ENCODE results near the gene SPRR2E.
"Not testable (repeated sequence)": the region's sequence is repeated elsewhere in the genome, so short reads cannot be mapped to it uniquely, and the experiment has no call there.

Gene SPRR2E

DNA sequence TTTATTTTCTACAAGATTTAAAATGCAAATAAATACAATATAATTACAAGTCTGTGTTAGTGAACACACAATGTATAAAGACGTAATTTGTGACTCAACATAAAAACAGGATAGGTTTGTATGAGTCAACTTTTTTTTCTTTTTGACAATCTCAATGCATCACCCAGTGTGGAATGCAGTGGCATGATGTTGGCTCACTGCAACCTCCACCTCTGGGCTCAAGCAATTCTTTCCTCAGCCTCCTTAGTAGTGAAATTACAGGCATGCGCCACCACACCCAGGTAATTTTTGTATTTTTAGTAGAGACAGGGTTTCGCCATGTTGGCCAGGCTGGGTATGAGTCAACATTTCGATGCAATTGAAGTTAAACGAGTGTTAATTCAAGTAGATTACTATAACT is 5.9 kb upstream of the SPRR2E start:
- Mint-ChIP-seq H3K36me3 (no peaks in the 10 kb centered on the region), H3K27me3 (peaks cover 6% of the 10 kb centered on the region), H3K9me3 (peaks cover 5% of the 10 kb centered on the region), H3K4me3 (no peak overlapping the region), H3K27ac (no peak overlapping the region), H3K4me1 (no peaks in the 10 kb centered on the region)
- DNase-seq (ENCODE audit: low spot score in 2 of 2) (no peak), ATAC-seq (ENCODE audit: low read depth) (no peak)

DNA sequence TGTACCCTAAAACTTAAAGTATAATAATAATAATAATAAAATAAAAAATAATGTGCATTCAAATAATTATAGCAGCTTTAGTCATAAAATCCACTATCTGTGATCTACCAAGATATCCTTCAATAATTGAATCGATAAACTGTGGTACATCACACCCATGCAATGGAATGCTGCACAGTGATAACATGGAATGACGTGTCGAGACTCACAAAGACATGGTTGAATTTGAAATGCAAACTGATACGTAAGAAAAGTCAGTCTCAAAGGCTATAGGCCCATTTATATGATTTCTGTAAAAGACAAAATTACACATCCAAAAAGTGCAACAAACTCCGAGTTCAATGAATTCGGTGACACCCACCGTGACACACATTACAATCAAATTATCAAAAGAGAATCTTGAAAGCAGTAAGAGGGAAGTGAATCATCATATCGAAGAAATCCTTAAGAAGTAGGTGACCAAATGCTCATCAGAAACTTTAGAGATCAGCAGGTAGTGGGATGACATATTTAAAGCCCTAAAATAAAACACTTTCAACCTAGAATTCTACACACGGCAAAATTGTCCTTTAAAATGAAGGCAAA is 5.2 kb upstream of the SPRR2E start:
- peaks cover 5% of the 10 kb centered on the region for H3K9me3 Mint-ChIP-seq
- no peaks in the 10 kb centered on the region for H3K4me1 Mint-ChIP-seq
- ATAC-seq (ENCODE audit: low read depth) (no peak), DNase-seq (ENCODE audit: low spot score in 2 of 2) (no peak)
- no peak overlapping the region for H3K27ac Mint-ChIP-seq
- peaks cover 6% of the 10 kb centered on the region for H3K27me3 Mint-ChIP-seq
- no peaks in the 10 kb centered on the region for H3K36me3 Mint-ChIP-seq
- H3K4me3 Mint-ChIP-seq: no peak overlapping the region

DNA sequence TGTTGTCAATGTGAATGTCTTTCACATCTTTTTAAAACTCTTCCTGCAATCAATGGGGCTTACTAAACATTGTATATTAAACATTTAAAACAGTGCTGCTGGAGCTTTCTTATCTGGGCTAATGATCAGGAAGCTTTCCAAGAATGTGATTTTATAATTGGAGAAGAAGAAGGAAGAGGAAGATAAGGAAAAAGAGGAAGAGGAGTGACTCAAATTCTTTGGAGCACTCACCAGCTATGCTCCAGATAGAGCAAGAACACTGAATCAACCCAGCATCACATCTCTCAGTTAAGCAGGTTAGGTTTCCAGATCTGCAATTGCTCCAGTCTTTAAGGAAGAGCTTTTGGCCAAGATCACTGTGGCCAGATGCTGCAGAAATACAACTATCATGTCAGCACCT is 1.4 kb upstream of the SPRR2E start:
- no peak for ATAC-seq (ENCODE audit: low read depth)
- H3K9me3 Mint-ChIP-seq: no peaks in the 10 kb centered on the region
- H3K27ac Mint-ChIP-seq: no peak overlapping the region
- H3K4me3 Mint-ChIP-seq: no peak overlapping the region
- peaks cover 3% of the 10 kb centered on the region for H3K27me3 Mint-ChIP-seq
- H3K4me1 Mint-ChIP-seq: no peaks in the 10 kb centered on the region
- no peaks in the 10 kb centered on the region for H3K36me3 Mint-ChIP-seq
- no peak for DNase-seq (ENCODE audit: low spot score in 2 of 2)

DNA sequence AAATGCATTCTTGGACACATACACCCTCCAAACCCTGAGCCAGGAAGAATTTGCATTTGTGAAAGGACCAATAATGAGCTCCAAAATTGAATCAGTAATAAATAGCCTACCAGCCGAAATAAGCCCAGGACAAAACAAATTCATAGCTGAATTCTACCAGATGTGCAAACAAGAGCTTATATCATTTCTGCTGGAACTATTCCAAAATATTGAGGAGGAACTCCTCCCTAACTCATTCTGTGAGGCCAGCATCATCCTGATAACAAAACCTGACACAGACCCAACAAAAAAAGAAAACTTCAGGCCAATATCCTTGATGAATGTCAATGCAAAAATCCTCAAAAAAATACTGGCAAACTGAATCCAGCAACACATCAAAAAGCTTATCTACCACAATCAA is 6.7 kb downstream of the SPRR2E start:
- Mint-ChIP-seq H3K27ac (no peak overlapping the region), H3K9me3 (no peaks in the 10 kb centered on the region), H3K27me3 (peaks cover 12% of the 10 kb centered on the region), H3K36me3 (no peaks in the 10 kb centered on the region), H3K4me1 (no peaks in the 10 kb centered on the region), H3K4me3 (no peak overlapping the region)
- ATAC-seq (ENCODE audit: low read depth): no peak
- no peak for DNase-seq (ENCODE audit: low spot score in 2 of 2)

DNA sequence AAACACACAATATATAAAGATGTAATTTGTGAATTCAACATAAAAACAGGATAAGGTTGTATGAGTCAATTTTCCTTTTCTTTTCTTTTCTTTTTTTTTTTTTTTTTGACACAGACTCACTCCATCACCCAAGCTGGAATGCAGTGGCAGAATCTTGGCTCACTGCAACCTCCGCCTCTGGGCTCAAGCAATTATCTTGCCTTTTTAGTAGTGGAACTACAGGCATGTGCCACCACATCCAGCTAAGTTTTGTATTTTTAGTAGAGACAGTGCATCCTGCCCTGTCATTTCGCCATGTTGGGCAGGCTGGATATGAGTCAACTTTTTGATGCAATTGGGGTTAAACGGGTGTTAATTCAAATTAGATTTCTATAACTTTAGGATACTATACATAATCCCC is 12.6 kb downstream of the SPRR2E start:
- Mint-ChIP-seq H3K27ac (no peak overlapping the region), H3K27me3 (peaks cover 16% of the 10 kb centered on the region), H3K4me3 (no peak overlapping the region), H3K36me3 (no peaks in the 10 kb centered on the region), H3K4me1 (no peaks in the 10 kb centered on the region), H3K9me3 (peaks cover 9% of the 10 kb centered on the region)
- DNase-seq (ENCODE audit: low spot score in 2 of 2): no peak
- no peak for ATAC-seq (ENCODE audit: low read depth)

DNA sequence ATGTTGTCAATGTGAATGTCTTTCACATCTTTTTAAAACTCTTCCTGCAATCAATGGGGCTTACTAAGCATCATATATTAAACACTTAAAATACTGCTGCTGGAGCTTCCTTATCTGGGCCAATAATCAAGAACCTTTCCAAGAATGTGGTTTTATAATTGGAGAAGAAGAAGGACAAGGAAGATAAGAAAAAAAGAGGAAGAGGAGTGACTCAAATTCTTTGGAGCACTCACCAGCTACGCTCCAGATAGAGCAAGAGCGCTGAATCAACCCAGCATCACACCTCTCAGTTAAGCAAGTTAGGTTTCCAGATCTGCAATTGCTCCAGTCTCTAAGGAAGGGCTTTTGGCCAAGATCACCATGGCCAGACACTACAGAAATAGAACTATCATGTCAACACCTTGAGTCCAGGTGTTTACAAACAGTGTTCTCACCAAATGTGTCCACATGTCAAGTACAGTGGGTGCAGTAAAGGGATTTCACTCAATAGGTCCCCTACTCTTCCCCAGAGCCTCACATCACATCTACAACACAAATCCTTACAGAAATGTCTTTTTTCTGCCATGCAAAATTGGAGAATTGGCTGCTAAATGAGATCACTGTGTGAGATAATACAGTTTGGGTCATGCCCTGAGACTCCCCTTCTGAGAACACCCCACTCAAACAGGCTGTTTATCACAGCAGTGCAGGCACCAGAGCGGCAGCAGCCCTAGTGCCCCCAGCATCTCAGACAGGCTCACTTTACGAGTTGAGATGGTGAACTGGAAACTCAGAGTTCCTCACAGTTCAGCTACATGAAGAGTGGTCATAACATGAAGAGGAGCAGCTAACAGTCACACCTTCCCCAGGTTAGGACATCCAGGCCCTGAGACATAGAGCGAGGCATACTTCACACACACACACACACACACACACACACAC is 21.3 kb downstream of the SPRR2E start:
- H3K27ac Mint-ChIP-seq: no peak overlapping the region

DNA sequence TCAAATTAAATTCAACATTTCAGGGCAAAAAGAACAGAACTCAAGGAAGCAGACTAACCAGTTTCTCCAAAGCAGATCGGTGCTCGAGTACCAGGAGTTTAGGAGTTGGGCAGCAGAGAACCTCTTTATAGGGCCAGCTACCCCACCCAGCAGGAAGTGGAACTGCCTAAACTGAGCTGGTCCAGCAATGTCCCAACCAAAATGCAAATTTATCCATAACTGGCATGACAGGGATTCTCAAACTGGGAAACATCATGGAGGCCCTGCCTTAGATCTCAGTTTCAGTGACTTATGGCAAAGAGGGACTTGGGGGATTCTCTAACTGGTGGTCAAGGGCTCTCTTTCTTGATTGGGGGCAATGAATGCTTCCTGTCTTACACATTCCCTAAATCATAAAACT is 22.8 kb downstream of the SPRR2E start, which contains the start of gene SPRR2B:
SPRR2B (minus strand) TSS at position 101 of the 400 bp plus-strand sequence. CDS start 772 bp downstream, outside the sequence.
- Mint-ChIP-seq H3K4me1 (no peaks in the 10 kb centered on the region), H3K9me3 (no peaks in the 10 kb centered on the region), H3K27ac (no peak within 1 kb of the TSS), H3K27me3 (peaks cover 2% of the 10 kb centered on the region), H3K4me3 (no peak within 1 kb of the TSS), H3K36me3 (no peaks in the 10 kb centered on the region)
- no peak for ATAC-seq (ENCODE audit: low read depth)
- DNase-seq (ENCODE audit: low spot score in 2 of 2): no peak

More for the DNA sequence above, 21.3 kb downstream of the SPRR2E start:
- Mint-ChIP-seq H3K36me3 (no peaks in the 10 kb centered on the region), H3K4me3 (no peak overlapping the region), H3K9me3 (no peaks in the 10 kb centered on the region), H3K27me3 (peaks cover 4% of the 10 kb centered on the region), H3K4me1 (no peaks in the 10 kb centered on the region)
- DNase-seq (ENCODE audit: low spot score in 2 of 2): no peak
- no peak for ATAC-seq (ENCODE audit: low read depth)

DNA sequence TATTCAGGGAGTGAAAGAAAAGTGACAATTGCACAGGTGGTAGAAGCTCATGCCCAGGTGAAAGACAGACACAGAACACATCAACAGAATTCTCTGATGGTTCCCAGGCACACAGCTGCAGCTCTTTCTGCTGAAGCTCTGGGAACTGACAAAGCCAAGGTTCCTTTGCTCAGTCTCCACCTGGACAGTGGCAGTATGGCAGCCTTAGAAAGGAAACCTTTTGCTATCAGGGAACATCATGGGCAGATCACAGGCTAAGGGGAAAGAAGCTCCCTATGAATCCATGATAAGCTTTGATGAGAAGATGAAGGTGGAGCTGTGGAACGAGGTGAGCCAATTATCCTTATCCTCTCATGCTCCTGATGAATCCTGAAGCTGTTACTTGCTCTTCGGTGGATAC is 24.1 kb downstream of the SPRR2E start:
- Mint-ChIP-seq H3K4me3 (no peak overlapping the region), H3K27ac (no peak overlapping the region), H3K9me3 (no peaks in the 10 kb centered on the region), H3K36me3 (no peaks in the 10 kb centered on the region), H3K4me1 (no peaks in the 10 kb centered on the region), H3K27me3 (peaks cover 4% of the 10 kb centered on the region)
- ATAC-seq (ENCODE audit: low read depth) (no peak), DNase-seq (ENCODE audit: low spot score in 2 of 2) (no peak)

DNA sequence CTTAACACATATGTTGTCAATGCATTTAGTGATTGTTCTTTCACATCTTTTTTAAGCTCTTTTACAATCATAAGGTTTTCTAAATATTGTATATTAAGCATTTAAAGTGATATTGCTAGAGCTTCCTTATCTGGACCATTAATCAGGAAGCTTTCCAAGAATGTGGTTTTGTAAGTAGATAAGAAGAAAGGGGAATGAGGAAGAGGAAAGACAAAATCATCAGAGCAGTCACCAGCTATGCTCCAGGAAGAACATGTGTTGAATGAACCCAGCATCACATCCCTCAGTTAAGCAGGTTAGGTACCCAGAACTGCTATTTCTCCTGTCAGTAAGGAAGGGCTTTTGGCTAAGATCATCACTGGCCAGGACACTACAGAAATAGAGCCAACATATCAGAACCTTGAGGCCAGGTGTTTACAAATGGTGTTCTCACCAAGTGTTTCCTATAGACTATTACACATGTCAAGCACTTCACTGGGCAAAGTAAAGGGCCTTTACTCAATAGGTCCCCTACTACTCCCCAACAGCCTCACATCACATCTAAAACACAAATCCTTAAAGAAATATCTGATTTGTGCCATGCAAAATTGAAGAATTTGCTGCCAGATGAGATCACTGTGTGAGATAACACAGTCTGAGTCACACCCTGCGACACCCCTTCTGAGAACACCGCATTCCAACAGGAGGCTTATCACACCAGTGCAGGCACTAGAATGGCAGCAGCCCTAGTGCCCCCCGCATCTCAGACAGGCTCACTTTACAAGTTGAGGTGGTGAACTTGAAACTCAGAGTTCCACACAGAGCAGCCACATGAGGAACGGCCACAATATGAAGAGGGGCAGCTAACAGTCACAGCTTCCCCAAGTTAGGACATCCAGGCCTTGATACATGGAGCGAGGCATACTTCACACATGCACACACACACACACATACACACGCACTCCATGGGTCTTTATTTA is 35.2 kb downstream of the SPRR2E start:
- ATAC-seq (ENCODE audit: low read depth) (no peak), DNase-seq (ENCODE audit: low spot score in 2 of 2) (no peak)
- no peak overlapping the region for H3K4me3 Mint-ChIP-seq
- H3K27ac Mint-ChIP-seq: no peak overlapping the region
- H3K36me3 Mint-ChIP-seq: no peaks in the 10 kb centered on the region
- peaks cover 15% of the 10 kb centered on the region for H3K27me3 Mint-ChIP-seq
- H3K4me1 Mint-ChIP-seq: no peaks in the 10 kb centered on the region
- H3K9me3 Mint-ChIP-seq: no peaks in the 10 kb centered on the region

DNA sequence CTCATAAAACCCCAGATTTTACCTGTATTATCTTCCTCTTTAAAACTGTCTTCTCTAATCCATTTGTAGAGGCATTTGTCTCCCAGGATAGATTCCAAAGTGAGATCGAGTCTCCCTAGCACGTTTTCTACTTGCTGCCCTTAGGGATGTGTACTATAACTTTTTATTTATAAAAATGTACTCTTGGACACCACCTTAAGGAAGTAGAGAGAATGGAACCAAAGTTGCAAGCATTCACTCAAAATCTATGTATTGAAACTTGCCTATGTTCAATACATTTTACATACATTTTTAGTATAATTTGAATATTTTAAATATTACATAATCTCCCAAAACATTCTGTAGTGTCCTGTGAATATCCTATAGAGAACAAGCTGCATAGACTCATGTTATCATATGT is 36.2 kb downstream of the SPRR2E start:
- peaks cover 19% of the 10 kb centered on the region for H3K27me3 Mint-ChIP-seq
- H3K36me3 Mint-ChIP-seq: no peaks in the 10 kb centered on the region
- DNase-seq (ENCODE audit: low spot score in 2 of 2): no peak
- H3K9me3 Mint-ChIP-seq: no peaks in the 10 kb centered on the region
- no peak overlapping the region for H3K27ac Mint-ChIP-seq
- no peak for ATAC-seq (ENCODE audit: low read depth)
- H3K4me1 Mint-ChIP-seq: no peaks in the 10 kb centered on the region
- no peak overlapping the region for H3K4me3 Mint-ChIP-seq

DNA sequence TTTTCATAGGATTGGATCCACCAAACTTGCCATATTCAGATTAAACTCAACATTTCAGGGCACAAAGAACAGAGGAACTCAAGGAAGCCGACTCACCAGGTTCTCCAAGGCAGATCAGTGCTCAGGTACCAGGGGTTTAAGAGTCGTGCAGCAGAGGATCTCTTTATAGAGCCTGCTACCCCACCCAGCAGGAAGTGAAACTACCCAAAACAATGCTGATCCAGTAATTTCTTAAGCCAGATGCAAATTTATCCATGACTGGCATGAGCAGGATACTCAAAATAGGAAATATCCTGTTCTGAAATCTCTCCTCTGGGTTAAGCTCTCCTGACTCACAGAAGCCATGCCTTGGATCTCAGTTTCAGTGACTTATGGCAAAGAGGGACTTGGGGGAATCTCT is 37.0 kb downstream of the SPRR2E start, which contains the start of gene SPRR2A:
SPRR2A (minus strand) TSS at position 138 of the 400 bp plus-strand sequence. CDS start 777 bp downstream, outside the sequence.
- no peaks in the 10 kb centered on the region for H3K4me1 Mint-ChIP-seq
- peaks cover 20% of the 10 kb centered on the region for H3K27me3 Mint-ChIP-seq
- DNase-seq (ENCODE audit: low spot score in 2 of 2): no peak
- no peak for ATAC-seq (ENCODE audit: low read depth)
- no peak within 1 kb of the TSS for H3K27ac Mint-ChIP-seq
- H3K4me3 Mint-ChIP-seq: no peak within 1 kb of the TSS
- peaks cover 4% of the 10 kb centered on the region for H3K9me3 Mint-ChIP-seq
- no peaks in the 10 kb centered on the region for H3K36me3 Mint-ChIP-seq

DNA sequence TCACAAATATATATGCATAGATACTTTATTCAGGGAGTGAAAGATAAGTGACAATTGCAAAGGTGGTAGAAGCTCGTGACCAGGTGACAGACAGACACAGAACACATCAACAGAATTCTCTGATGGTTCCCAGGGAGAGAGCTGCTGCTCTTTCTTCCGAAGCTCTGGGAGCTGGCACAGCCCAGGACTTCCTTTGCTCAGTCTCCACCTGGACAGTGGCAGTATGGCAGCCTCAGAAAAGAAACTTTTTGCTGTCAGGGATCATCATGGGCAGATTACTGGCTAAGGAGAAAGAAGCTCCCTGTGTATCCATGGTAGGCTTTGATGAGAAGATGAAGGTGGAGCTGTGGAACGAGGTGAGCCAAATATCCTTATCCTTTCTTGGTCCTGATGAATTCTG is 38.2 kb downstream of the SPRR2E start:
- not testable (repeated sequence) for H3K9me3 Mint-ChIP-seq; H3K36me3 Mint-ChIP-seq; H3K4me1 Mint-ChIP-seq; H3K4me3 Mint-ChIP-seq; H3K27ac Mint-ChIP-seq; ATAC-seq (ENCODE audit: low read depth); DNase-seq (ENCODE audit: low spot score in 2 of 2)
- peaks cover 22% of the 10 kb centered on the region for H3K27me3 Mint-ChIP-seq

DNA sequence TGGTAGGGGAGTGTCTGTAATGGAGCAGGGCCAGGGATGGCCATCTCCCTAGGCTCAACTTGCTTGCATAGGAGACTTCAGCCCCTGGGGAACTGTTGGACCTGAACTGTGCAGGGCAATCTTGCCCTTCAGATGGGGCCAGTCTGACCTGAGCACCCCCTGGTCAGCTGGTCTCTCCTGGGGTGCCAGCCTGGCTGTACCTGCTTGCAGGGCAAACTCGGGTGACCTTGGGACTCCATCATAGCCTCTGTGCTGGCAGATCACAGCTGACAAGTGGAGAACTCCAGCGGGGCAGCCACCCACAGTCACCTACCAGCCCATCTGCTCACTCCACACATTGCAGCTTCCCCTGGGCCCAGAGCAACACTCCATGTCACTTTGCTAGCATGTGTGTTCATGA is 45.1 kb downstream of the SPRR2E start:
- Mint-ChIP-seq H3K36me3 (no peaks in the 10 kb centered on the region), H3K27me3 (peaks cover 24% of the 10 kb centered on the region), H3K4me1 (no peaks in the 10 kb centered on the region), H3K27ac (no peak overlapping the region), H3K4me3 (no peak overlapping the region), H3K9me3 (peaks cover 6% of the 10 kb centered on the region)
- no peak for ATAC-seq (ENCODE audit: low read depth)
- no peak for DNase-seq (ENCODE audit: low spot score in 2 of 2)
